PFSK-1 (cell line): Measurements from ENCODE around the gene KCNIP4.

Experiments
- FOXP2 ChIP-seq: optimal IDR thresholded peaks from 2 replicates; pipeline ENCODE3; 2011; ENCODE audit warnings: borderline replicate concordance, control low read depth, inconsistent platforms; ENCODE audit not compliant: insufficient read depth; ENCODE audit errors: extremely low read length, extremely low read depth
- POLR2AphosphoS5 ChIP-seq: IDR thresholded peaks from 2 replicates; pipeline ENCODE4 v1.6.1; 2012; ENCODE audit warnings: low read depth, mild to moderate bottlenecking, control low read depth, low read length, moderate library complexity
- REST ChIP-seq, 2 experiments: IDR thresholded peaks; 2 replicates each; pipeline versions ENCODE4 v1.6.1 to v1.8.0; 2011 to 2012; ENCODE audit warnings: low read depth in 2 of 2, low read length in 2 of 2, control low read depth in 1 of 2, inconsistent platforms in 1 of 2, mild to moderate bottlenecking in 1 of 2, moderate library complexity in 1 of 2; ENCODE audit not compliant: insufficient read depth in 1 of 2
- SIN3A ChIP-seq: IDR thresholded peaks from 2 replicates; pipeline ENCODE4 v1.6.1; 2012; ENCODE audit warnings: mild to moderate bottlenecking, low read length, moderate library complexity, borderline replicate concordance; ENCODE audit not compliant: insufficient read depth
- TAF1 ChIP-seq: IDR thresholded peaks from 2 replicates; pipeline ENCODE4 v1.6.1; 2012; ENCODE audit warnings: low read length, control low read depth, borderline replicate concordance; ENCODE audit not compliant: insufficient read depth

KCNIP4 gene

GRCh38 chr4:21012851-21013331 lies 935.7 kb downstream of the KCNIP4 start:
- TF ChIP-seq TAF1 (no peak), REST (IDR thresholded peaks at IDR 0.05; ENCODE audit: insufficient read depth in 1 of 2, low read depth in 2 of 2, low read length in 2 of 2) (no peak), FOXP2 (no peak), SIN3A (no peak), POLR2AphosphoS5 (no peak)

- TF ChIP-seq FOXP2: no peak
- TF ChIP-seq REST (IDR thresholded peaks at IDR 0.05; ENCODE audit: insufficient read depth in 1 of 2, low read depth in 2 of 2, low read length in 2 of 2): no peak
- no peak for TF ChIP-seq POLR2AphosphoS5
- TF ChIP-seq TAF1: no peak
- no peak for TF ChIP-seq SIN3A
Measured at GRCh38 chr4:21011106-21011505, 937.5 kb downstream of the KCNIP4 start.

- TF ChIP-seq POLR2AphosphoS5 (no peak), REST (IDR thresholded peaks at IDR 0.05; ENCODE audit: insufficient read depth in 1 of 2, low read depth in 2 of 2, low read length in 2 of 2) (no peak), FOXP2 (no peak), SIN3A (no peak), TAF1 (no peak)
Measured at GRCh38 chr4:21009956-21010355, 938.6 kb downstream of the KCNIP4 start.

GRCh38 chr4:21005647-21006046 lies 942.9 kb downstream of the KCNIP4 start:
- no peak for TF ChIP-seq TAF1
- no peak for TF ChIP-seq SIN3A
- no peak for TF ChIP-seq POLR2AphosphoS5
- TF ChIP-seq REST (IDR thresholded peaks at IDR 0.05; ENCODE audit: insufficient read depth in 1 of 2, low read depth in 2 of 2, low read length in 2 of 2): no peak
- TF ChIP-seq FOXP2: no peak

GRCh38 chr4:21002976-21003375 lies 945.6 kb downstream of the KCNIP4 start:
- no peak for TF ChIP-seq SIN3A
- no peak for TF ChIP-seq POLR2AphosphoS5
- TF ChIP-seq TAF1: no peak
